ENCODE data around the gene ZNF805.
"Not testable (repeated sequence)": the region's sequence is repeated elsewhere in the genome, so short reads cannot be mapped to it uniquely, and the experiment has no call there.

Gene ZNF805

GRCh38 chr19:57240311-57241090 is at the start of gene ZNF805:
Gene ZNF805 (plus strand): TSS chr19:57240632. CDS start chr19:57240892, 260 bp downstream.
- TF ChIP-seq, protein P1, sequence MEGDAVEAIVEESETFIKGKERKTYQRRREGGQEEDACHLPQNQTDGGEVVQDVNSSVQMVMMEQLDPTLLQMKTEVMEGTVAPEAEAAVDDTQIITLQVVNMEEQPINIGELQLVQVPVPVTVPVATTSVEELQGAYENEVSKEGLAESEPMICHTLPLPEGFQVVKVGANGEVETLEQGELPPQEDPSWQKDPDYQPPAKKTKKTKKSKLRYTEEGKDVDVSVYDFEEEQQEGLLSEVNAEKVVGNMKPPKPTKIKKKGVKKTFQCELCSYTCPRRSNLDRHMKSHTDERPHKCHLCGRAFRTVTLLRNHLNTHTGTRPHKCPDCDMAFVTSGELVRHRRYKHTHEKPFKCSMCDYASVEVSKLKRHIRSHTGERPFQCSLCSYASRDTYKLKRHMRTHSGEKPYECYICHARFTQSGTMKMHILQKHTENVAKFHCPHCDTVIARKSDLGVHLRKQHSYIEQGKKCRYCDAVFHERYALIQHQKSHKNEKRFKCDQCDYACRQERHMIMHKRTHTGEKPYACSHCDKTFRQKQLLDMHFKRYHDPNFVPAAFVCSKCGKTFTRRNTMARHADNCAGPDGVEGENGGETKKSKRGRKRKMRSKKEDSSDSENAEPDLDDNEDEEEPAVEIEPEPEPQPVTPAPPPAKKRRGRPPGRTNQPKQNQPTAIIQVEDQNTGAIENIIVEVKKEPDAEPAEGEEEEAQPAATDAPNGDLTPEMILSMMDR (IDR thresholded peaks at IDR 0.05; ENCODE audit: extremely low read depth, insufficient read depth, missing control alignments), result no peak
- DNase-seq (ENCODE audit: low spot score), result peak; percentile 97
- in situ Hi-C loops (cut with MboI; ENCODE audit: low pct_unique_long_range_greater_than_20kb, low sequenced_read_pairs, unreplicated experiment), result no loop called here

- DNase-seq (ENCODE audit: low spot score), result peak; percentile 93
- TF ChIP-seq, protein P1 (IDR thresholded peaks at IDR 0.05; ENCODE audit: extremely low read depth, insufficient read depth, missing control alignments), result peak; percentile 11
- in situ Hi-C loops (cut with MboI; ENCODE audit: low pct_unique_long_range_greater_than_20kb, low sequenced_read_pairs, unreplicated experiment), result no loop called here
These were observed 49.0 kb upstream of the ZNF805 start, which contains the start of gene ZNF264 for GRCh38 chr19:57191141-57192076. Gene ZNF264 (plus strand): TSS chr19:57191500. CDS start chr19:57191914, 414 bp downstream.

- in situ Hi-C loops (cut with MboI; ENCODE audit: low pct_unique_long_range_greater_than_20kb, low sequenced_read_pairs, unreplicated experiment), result no loop called here
- TF ChIP-seq, protein P1 (IDR thresholded peaks at IDR 0.05; ENCODE audit: extremely low read depth, insufficient read depth, missing control alignments), result no peak
- no peak for DNase-seq (ENCODE audit: low spot score)
These were observed 48.4 kb upstream of the ZNF805 start for GRCh38 chr19:57192077-57192420.

DNA sequence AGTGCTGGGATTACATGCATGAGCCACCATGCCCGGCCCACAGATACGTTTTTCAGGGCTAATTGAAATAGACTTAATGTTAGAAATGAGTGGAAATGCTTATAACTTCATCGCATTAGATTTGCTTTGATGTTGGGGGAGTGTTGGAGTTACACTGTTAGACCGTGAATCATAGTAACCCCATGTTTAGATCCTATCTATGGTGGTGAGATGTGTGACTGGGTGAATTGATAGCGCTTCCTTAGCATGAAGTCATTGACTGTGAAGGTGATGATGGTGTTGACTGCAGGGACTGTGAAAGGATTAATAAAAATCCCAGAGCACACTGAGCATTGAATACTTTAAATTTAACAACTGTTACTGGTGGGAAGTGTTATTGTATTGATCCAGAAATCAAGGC is 47.4 kb upstream of the ZNF805 start:
- DNase-seq (ENCODE audit: low spot score), result no peak
- in situ Hi-C loops (cut with MboI; ENCODE audit: low pct_unique_long_range_greater_than_20kb, low sequenced_read_pairs, unreplicated experiment), result no loop called here
- TF ChIP-seq, protein P1 (IDR thresholded peaks at IDR 0.05; ENCODE audit: extremely low read depth, insufficient read depth, missing control alignments), result no peak

GRCh38 chr19:57197874-57198273 is 42.6 kb upstream of the ZNF805 start:
- in situ Hi-C loops (cut with MboI; ENCODE audit: low pct_unique_long_range_greater_than_20kb, low sequenced_read_pairs, unreplicated experiment), result not testable (repeated sequence)

DNA sequence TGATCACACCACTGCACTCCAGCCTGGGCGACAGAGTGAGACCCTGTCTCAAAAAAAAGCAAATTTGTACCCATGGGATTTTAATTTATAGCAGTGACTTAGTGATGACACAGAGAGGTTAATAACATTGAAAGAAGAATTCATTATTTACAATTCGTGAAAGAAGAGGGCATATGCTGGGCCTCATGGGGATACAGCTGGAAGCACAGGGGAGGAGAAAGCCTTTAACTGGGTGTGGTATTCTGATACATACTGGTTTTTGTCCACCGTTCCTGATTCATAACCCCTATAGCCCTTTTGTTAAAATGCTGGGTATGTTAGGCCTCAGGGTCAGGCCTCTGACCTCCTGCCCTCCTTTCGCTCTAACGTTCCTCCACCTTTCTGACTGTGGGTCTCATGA is 38.3 kb upstream of the ZNF805 start:
- TF ChIP-seq, protein P1 (IDR thresholded peaks at IDR 0.05; ENCODE audit: extremely low read depth, insufficient read depth, missing control alignments), result no peak
- no peak for DNase-seq (ENCODE audit: low spot score)
- in situ Hi-C loops (cut with MboI; ENCODE audit: low pct_unique_long_range_greater_than_20kb, low sequenced_read_pairs, unreplicated experiment), result no loop called here

More at GRCh38 chr19:57197874-57198273, 42.6 kb upstream of the ZNF805 start:
- not testable (repeated sequence) for DNase-seq (ENCODE audit: low spot score)

Data from GM13977 (cell line).